Measurements from ENCODE around the gene APEH. TPM values are rescaled to one million over a fixed set of nuclear protein-coding genes. Genes with fewer than 3 reads are reported as not detected.

The APEH gene
- total and polyA plus RNA-seq, 2 experiments from 2014 or later = 170 to 264 TPM

GRCh38 chr3:49661281-49661680 lies 12.9 kb upstream of the APEH start:
- Histone ChIP-seq H3K79me2 (replicated peaks; ENCODE audit: insufficient read depth) (no peaks in the 10 kb centered on the region), H3K4me2 (no peak overlapping the region), H3K27me3 (ENCODE audit: insufficient read depth) (no peaks in the 10 kb centered on the region), H2AFZ (no peak overlapping the region), H3K4me1 (ENCODE audit: insufficient read depth) (no peaks in the 10 kb centered on the region), H3F3A (replicated peaks; ENCODE audit: low read depth) (no peaks in the 10 kb centered on the region), H3K36me3 (ENCODE audit: insufficient read depth) (no peaks in the 10 kb centered on the region), H4K20me1 (replicated peaks; ENCODE audit: insufficient read depth) (no peaks in the 10 kb centered on the region), H3K4me3 (no peak overlapping the region), H3K9me2 (ENCODE audit: insufficient read depth) (no peaks in the 10 kb centered on the region), H3K27ac (ENCODE audit: low read depth) (no peak overlapping the region)
- no peak overlapping the region for H3K27ac Mint-ChIP-seq
- no peaks in the 10 kb centered on the region for H3K9me3 Mint-ChIP-seq
- no peak for TF ChIP-seq EZH2 (IDR thresholded peaks at IDR 0.05; ENCODE audit: low read depth, unreplicated experiment)
- no peak for TF ChIP-seq POLR2AphosphoS5 (IDR thresholded peaks at IDR 0.05; ENCODE audit: low read depth)
- TF ChIP-seq ZNF331 (CRISPR knock-in tag; IDR thresholded peaks at IDR 0.05; ENCODE audit: low read depth) = no peak
- TF ChIP-seq ZNF114 (CRISPR knock-in tag; IDR thresholded peaks at IDR 0.05) = no peak
- TF ChIP-seq CTCF (conservative IDR thresholded peaks at IDR 0.05; ENCODE audit: low read depth in 2 of 2) = no peak
- no peak for TF ChIP-seq STAT1 (IDR thresholded peaks at IDR 0.05; ENCODE audit: unreplicated experiment)
- TF ChIP-seq NANOG (IDR thresholded peaks at IDR 0.05; ENCODE audit: borderline replicate concordance) = no peak
- no peak for TF ChIP-seq CREB1 (CRISPR knock-in tag; IDR thresholded peaks at IDR 0.05; ENCODE audit: low read depth)
- peaks cover 13% of the 10 kb centered on the region for H3K27me3 Mint-ChIP-seq (ENCODE audit: insufficient read depth, low read depth, poor library complexity)
- peaks cover 4% of the 10 kb centered on the region for H3K4me1 Mint-ChIP-seq
- no peaks in the 10 kb centered on the region; the same call in 2 of the 3 replicates for H3K36me3 Mint-ChIP-seq (ENCODE audit: low read depth)
- no peak overlapping the region for H3K4me3 Mint-ChIP-seq
- DNase-seq (ENCODE audit: low spot score) (no peak), ATAC-seq (no peak)

- Histone ChIP-seq H3K36me3 (ENCODE audit: insufficient read depth) (no peaks in the 10 kb centered on the region), H3K4me2 (no peak overlapping the region), H3K4me1 (ENCODE audit: insufficient read depth) (no peaks in the 10 kb centered on the region), H3K4me3 (no peak overlapping the region), H3K9me2 (ENCODE audit: insufficient read depth) (no peaks in the 10 kb centered on the region), H3K27ac (ENCODE audit: low read depth) (no peak overlapping the region), H3K27me3 (ENCODE audit: insufficient read depth) (no peaks in the 10 kb centered on the region), H3F3A (replicated peaks; ENCODE audit: low read depth) (no peaks in the 10 kb centered on the region), H4K20me1 (replicated peaks; ENCODE audit: insufficient read depth) (no peaks in the 10 kb centered on the region), H3K79me2 (replicated peaks; ENCODE audit: insufficient read depth) (no peaks in the 10 kb centered on the region), H2AFZ (no peak overlapping the region)
- Mint-ChIP-seq H3K4me1 (peaks cover 10% of the 10 kb centered on the region), H3K4me3 (no peak overlapping the region), H3K36me3 (ENCODE audit: low read depth) (no peaks in the 10 kb centered on the region; the same call in 2 of the 3 replicates), H3K27me3 (ENCODE audit: insufficient read depth, low read depth, poor library complexity) (peaks cover 13% of the 10 kb centered on the region), H3K27ac (no peak overlapping the region), H3K9me3 (no peaks in the 10 kb centered on the region)
- no peak for DNase-seq (ENCODE audit: low spot score)
- TF ChIP-seq POLR2AphosphoS5 (IDR thresholded peaks at IDR 0.05; ENCODE audit: low read depth) = no peak
- no peak; the same call in 2 of the 3 replicates for ATAC-seq
These were observed 12.1 kb upstream of the APEH start for GRCh38 chr3:49662021-49662420.

GRCh38 chr3:49662720-49663413 lies 11.3 kb upstream of the APEH start:
- Histone ChIP-seq H3K9me2 (ENCODE audit: insufficient read depth) (no peaks in the 10 kb centered on the region), H3F3A (replicated peaks; ENCODE audit: low read depth) (no peaks in the 10 kb centered on the region), H3K36me3 (ENCODE audit: insufficient read depth) (no peaks in the 10 kb centered on the region), H2AFZ (no peak overlapping the region), H3K4me3 (no peak overlapping the region), H3K4me2 (no peak overlapping the region), H3K27me3 (ENCODE audit: insufficient read depth) (no peaks in the 10 kb centered on the region), H3K79me2 (replicated peaks; ENCODE audit: insufficient read depth) (no peaks in the 10 kb centered on the region), H4K20me1 (replicated peaks; ENCODE audit: insufficient read depth) (no peaks in the 10 kb centered on the region), H3K4me1 (ENCODE audit: insufficient read depth) (no peaks in the 10 kb centered on the region), H3K27ac (ENCODE audit: low read depth) (no peak overlapping the region)
- ATAC-seq = no peak
- H3K9me3 Mint-ChIP-seq = no peaks in the 10 kb centered on the region
- DNase-seq (ENCODE audit: low spot score) = no peak
- peaks cover 13% of the 10 kb centered on the region for H3K27me3 Mint-ChIP-seq (ENCODE audit: insufficient read depth, low read depth, poor library complexity)
- H3K27ac Mint-ChIP-seq = no peak overlapping the region
- H3K4me1 Mint-ChIP-seq = peaks cover 16% of the 10 kb centered on the region
- H3K4me3 Mint-ChIP-seq = no peak overlapping the region
- no peaks in the 10 kb centered on the region; the same call in 2 of the 3 replicates for H3K36me3 Mint-ChIP-seq (ENCODE audit: low read depth)
- TF ChIP-seq ETS1 (IDR thresholded peaks at IDR 0.05) (no peak), CTCF (conservative IDR thresholded peaks at IDR 0.05; ENCODE audit: low read depth in 2 of 2) (no peak), JUNB (IDR thresholded peaks at IDR 0.05; ENCODE audit: unreplicated experiment) (no peak), POLR2AphosphoS5 (IDR thresholded peaks at IDR 0.05; ENCODE audit: low read depth) (no peak), EZH2 (IDR thresholded peaks at IDR 0.05; ENCODE audit: low read depth, unreplicated experiment) (no peak)

Measured in GM23338 (cell line).